ENCODE results near the gene MKLN1. TPM values are rescaled to one million over a fixed set of nuclear protein-coding genes. Genes with fewer than 3 reads are reported as not detected.

MKLN1 gene
- total RNA-seq, 1 experiment from 2014 or later = 34.3 TPM

- Mint-ChIP-seq H3K27ac (peak overlapping the region; percentile 55 to 99 (median 88); a peak in 4 of 7 replicates), H3K4me1 (peaks cover 33 to 53% of the 10 kb centered on the region in 2 experiments), H3K4me3 (no peak overlapping the region), H3K9me3 (no peaks in the 10 kb centered on the region), H3K27me3 (ENCODE audit: low read depth) (no peaks in the 10 kb centered on the region; the same call in 1 of the 2 replicates), H3K36me3 (ENCODE audit: insufficient read depth in 1 of 3, low read depth in 3 of 3) (peaks cover 86 to 96% (median 96%) of the 10 kb centered on the region in 3 experiments)
- Histone ChIP-seq H3K9me3 (ENCODE audit: control insufficient read depth, low read depth, low read length) (no peaks in the 10 kb centered on the region), H4K5ac (ENCODE audit: insufficient read length, low read depth, low read length) (no peak overlapping the region), H3K18ac (ENCODE audit: insufficient read length, low read depth, low read length) (no peak overlapping the region), H2BK15ac (ENCODE audit: low read depth, low read length) (no peak overlapping the region), H3K56ac (ENCODE audit: insufficient read length, low read depth, low read length) (no peak overlapping the region), H3K79me1 (ENCODE audit: insufficient read depth, low read depth, low read length, poor library complexity, severe bottlenecking) (peaks cover 10% of the 10 kb centered on the region), H3T11ph (ENCODE audit: low read length) (no peak overlapping the region), H3K23me2 (ENCODE audit: insufficient read length, low read depth, low read length, poor library complexity, severe bottlenecking) (no peaks in the 10 kb centered on the region), H4K91ac (ENCODE audit: insufficient read length, low read depth, low read length) (no peak overlapping the region), H3K9ac (ENCODE audit: extremely low read depth, insufficient read length, low read length) (no peak overlapping the region), H2BK12ac (ENCODE audit: insufficient read length, low read depth, low read length) (no peak overlapping the region), H2AK5ac (ENCODE audit: insufficient read length, low read length) (no peak overlapping the region), H4K8ac (replicated peaks; ENCODE audit: insufficient read length, low read depth, low read length) (no peak overlapping the region), H3K4me1 (ENCODE audit: insufficient read depth, low read length) (no peaks in the 10 kb centered on the region), H3K27ac (ENCODE audit: insufficient read length, low read depth, low read length) (no peak overlapping the region), H4K20me1 (ENCODE audit: control insufficient read depth, insufficient read depth, insufficient read length) (no peaks in the 10 kb centered on the region), H2BK20ac (ENCODE audit: low read depth, low read length, poor library complexity, severe bottlenecking) (no peak overlapping the region), H2AFZ (ENCODE audit: low read length) (no peak overlapping the region), H3K79me2 (ENCODE audit: insufficient read depth, low read length) (peaks cover 4% of the 10 kb centered on the region; the same call in 1 of the 2 replicates), H3K4me2 (ENCODE audit: insufficient read depth, insufficient read length, low read length) (no peak overlapping the region), H3K14ac (ENCODE audit: insufficient read depth, low read length) (no peak overlapping the region), H3K27me3 (ENCODE audit: insufficient read depth, low read length) (no peaks in the 10 kb centered on the region), H3K23ac (ENCODE audit: insufficient read length, low read depth, low read length) (no peak overlapping the region), H2BK120ac (ENCODE audit: low read depth, low read length, poor library complexity, severe bottlenecking) (no peak overlapping the region), H2BK5ac (ENCODE audit: insufficient read length, low read length) (no peak overlapping the region), H3K4ac (ENCODE audit: low read depth, low read length) (no peak overlapping the region)
- no CpG with 5 or more reads among the region's 18 CpGs for WGBS (ENCODE audit: extremely low coverage, insufficient read length, low lambda C conversion rate)
- peak; percentile 41; the same call in 2 of the 3 replicates for TF ChIP-seq CTCF (conservative IDR thresholded peaks at IDR 0.05)
- no peak for DNase-seq
Observed at GRCh38 chr7:131506597-131506996, 178.9 kb downstream of the MKLN1 start.
